C4-2B (cell line): ENCODE results near the gene NFYA.

Experiments
- H3K27ac ChIP-seq: fragments of 450-650 bp; 2 replicates; pipeline ENCODE4 v1.5.1; 2017
- ZFX ChIP-seq: fragments of 450-650 bp; IDR thresholded peaks from 2 replicates; pipeline ENCODE4 v1.6.1; 2017
- TF ChIP-seq, protein P1 (sequence below): fragments of 450-650 bp; conservative IDR thresholded peaks from 2 replicates; pipeline ENCODE4 v1.5.1; 2017; ENCODE audit warnings: mild to moderate bottlenecking

Gene NFYA

DNA sequence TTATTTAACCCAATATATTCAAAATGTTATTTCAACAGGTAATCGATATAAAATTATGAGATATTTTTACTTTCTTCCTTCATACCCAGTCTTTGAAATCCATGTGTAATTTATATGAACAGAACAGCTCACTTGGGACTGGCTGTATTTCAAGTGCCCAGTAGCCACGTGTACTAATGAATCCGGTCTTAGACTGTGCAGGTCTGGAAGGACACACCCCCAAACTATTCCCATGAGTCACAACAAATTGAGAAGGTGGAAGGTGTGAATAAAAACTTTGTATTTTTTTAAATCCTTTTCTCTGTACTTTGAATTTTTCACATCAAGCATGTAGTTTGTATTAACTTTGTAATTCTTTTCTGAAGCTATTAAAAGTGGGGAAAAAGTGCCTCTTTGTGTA, 36.6 kb upstream of the NFYA start:
- TF ChIP-seq, protein P1, sequence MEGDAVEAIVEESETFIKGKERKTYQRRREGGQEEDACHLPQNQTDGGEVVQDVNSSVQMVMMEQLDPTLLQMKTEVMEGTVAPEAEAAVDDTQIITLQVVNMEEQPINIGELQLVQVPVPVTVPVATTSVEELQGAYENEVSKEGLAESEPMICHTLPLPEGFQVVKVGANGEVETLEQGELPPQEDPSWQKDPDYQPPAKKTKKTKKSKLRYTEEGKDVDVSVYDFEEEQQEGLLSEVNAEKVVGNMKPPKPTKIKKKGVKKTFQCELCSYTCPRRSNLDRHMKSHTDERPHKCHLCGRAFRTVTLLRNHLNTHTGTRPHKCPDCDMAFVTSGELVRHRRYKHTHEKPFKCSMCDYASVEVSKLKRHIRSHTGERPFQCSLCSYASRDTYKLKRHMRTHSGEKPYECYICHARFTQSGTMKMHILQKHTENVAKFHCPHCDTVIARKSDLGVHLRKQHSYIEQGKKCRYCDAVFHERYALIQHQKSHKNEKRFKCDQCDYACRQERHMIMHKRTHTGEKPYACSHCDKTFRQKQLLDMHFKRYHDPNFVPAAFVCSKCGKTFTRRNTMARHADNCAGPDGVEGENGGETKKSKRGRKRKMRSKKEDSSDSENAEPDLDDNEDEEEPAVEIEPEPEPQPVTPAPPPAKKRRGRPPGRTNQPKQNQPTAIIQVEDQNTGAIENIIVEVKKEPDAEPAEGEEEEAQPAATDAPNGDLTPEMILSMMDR, result no peak
- no peak for TF ChIP-seq ZFX
- no peak overlapping the region for H3K27ac ChIP-seq

DNA sequence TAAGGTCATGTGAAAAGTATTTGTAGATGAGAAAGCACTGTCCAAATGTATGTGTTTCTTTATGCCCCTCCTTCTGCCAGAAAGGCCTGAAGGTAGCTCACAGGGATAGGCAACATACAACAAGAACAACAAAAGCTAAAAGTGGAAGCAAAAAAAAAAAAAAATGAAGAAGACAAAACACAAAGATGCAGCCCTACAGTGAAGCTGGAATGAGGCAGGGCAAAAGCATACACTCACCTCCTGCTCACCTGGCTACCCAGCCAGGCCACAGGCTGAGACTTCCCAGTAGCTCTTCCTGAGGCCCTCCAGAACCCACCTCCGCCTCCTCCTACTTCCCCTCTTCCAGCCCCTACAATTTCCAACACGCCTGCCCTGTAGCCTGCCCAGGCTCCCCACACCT, 36.2 kb upstream of the NFYA start:
- TF ChIP-seq, protein P1, result no peak
- no peak for TF ChIP-seq ZFX
- no peak overlapping the region for H3K27ac ChIP-seq

DNA sequence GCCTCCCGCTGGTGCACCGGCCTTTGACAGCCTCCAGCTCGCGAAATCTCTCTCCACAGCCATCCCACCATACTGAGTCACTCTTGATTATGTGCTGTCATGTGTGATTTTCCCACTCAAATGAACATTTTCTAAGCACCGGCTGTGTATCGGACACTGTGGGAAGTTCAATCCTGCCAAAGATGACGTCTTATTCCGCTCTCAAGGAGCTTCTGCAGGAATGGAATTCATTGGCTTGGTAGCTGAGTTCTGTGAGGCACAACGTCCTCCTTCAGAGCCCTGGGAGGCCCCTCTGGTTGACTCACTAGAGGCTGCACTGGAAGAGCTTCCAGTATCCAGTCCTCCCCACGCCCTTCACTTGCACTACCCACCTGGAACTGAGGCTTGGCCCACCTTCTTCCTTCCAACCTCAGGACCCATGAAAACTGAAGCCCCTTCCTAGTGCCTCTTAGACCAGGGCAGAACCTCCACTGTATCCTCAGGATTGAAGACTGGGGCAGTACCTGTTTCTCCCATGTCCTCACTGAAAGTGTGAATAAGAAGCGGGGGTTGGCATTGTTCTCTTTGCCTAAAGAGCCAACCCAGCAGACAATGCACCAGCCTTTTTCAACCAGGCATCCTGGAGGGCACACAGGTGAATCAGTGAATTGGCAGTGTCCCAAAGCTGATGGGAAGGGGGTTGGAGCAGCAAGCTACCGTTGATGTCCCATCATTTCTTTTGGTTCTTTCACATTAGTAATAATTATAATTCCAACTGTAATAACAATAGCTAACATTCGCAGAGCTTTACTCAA, 35.5 kb upstream of the NFYA start:
- no peak overlapping the region for H3K27ac ChIP-seq
- no peak for TF ChIP-seq ZFX
- TF ChIP-seq, protein P1, result no peak

DNA sequence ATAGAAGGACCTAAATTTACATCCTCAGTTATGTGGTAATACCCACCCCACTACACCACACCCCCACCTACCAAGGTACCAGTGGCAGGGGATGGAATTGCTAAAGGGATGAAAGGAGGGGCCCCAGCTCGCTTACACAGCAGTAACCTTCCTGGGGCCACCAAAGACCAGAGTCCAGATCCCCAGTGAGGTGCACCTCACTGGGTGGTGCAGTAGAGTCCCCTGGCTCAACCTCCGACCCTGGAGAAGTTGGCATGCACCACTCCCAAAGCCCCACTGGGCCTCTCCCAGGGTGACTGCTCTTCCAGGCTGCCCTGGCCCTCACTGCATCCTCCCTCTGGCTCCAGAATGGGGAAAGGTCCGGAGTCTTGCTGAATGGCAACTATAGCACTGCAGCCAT, 34.6 kb upstream of the NFYA start:
- H3K27ac ChIP-seq, result no peak overlapping the region
- TF ChIP-seq, protein P1, result no peak
- no peak for TF ChIP-seq ZFX

DNA sequence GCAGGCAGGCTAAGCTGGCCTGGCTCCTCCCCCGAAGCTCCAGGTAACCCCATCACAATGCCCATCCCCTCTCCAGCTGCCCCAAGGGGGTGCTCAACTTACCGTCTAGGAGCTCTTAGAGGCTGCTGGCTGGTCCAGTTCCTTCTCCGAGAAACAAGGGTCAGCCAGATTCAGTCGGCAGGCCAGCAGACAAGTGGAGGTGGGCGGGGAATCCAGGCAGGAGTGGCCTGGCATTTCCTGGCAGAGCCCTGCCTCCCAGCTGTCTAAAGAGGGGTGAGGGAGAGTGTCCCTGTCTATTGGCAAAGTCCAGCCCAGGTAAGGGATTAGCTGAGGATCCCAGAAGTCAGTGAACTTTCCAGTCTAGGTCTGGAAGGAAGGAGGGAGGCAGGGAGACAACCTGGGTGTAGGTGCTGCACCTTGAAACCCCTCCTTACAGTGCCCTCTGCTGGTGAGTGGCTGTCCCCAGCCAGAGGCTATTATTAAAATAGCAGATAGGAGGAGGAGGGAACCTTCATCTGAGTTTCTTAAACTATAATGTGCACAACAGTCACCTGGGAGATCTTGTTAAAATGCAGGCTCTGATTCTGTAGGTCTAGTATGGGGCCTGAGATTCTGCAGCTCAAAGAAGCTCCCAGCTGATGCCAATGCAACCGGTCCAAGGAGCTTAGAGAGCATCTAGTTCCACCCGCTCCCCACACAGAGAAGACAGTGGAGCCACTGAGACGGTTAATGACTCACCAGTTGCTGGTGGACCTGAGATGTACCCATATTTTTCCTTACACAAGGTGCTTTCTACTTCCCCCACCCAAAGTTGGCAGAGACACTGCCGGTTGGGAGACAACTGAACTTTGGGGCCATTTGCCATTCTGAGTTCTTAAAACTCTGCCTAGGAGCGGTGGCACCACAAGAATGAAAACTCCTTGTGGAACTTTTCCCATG, 33.4 kb upstream of the NFYA start, which contains the start of gene UNC5CL:
UNC5CL (minus strand) TSS at position 162 of the 939 bp plus-strand sequence. CDS start 4,147 bp downstream, outside the sequence.
- TF ChIP-seq, protein P1, result peak; percentile 95
- no peak for TF ChIP-seq ZFX
- H3K27ac ChIP-seq, result no peak within 1 kb of the TSS

DNA sequence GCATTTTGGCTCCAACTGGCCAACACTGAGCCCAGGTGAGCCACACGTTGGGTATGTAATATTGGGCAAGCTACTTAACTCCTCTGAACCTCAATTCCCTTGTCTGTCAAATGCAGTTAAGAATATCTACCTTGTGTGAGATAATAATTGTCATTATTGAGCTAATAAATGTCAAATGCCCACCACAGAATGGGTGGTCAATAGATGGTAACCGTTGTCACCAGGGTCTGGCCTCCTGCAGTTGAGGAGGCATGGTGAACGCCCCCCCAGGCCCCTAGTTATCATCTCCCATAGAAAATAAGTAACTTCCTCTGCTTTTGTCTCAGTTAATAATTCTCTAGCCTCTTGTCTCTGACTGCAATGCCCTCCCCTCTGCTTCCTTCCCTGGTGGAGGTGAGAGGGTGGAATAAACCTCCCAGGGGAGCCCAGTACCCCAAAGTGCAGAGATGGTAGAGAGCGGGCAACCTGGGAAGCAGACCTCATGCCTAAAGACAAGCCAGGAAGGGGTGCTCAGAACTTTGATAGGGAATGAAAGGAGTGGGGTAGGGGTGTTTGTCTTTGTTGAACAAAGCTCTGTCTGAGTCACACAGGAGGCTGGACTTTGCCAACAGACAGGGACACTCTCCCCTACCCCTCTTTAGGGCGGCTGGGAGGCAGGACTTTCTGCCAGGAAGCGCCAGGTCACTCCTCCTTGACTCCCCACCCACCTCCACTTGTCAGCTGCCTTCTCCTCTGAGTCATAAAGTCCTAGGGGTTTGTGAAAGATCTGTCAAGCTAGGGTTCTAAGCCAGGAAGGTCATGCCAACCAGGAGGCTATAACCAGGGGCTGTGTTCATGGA, 32.5 kb upstream of the NFYA start:
- no peak for TF ChIP-seq ZFX
- TF ChIP-seq, protein P1, result no peak
- no peak overlapping the region for H3K27ac ChIP-seq
